Activated CD4-positive, alpha-beta T cell treated with anti-CD3 and anti-CD28 coated beads for 36 hours (primary cell): ENCODE results near the gene MYBPHL. TPM values are rescaled to one million over a fixed set of nuclear protein-coding genes. Genes with fewer than 3 reads are reported as not detected.

Experiments used
- ATAC-seq: fragments of 200-7000 bp; cut with Tn5 transposase; one replicate; pipeline ENCODE4 v1.10.0; 2021; ENCODE audit warnings: mild to moderate bottlenecking, moderate library complexity
- CTCF ChIA-PET: fragments of 350-600 bp; sonication (Branson Sonifier 250); formaldehyde crosslinking; loops from one replicate; lab custom pipeline; 2021; ENCODE audit warnings: antibody characterized with exemption; lab: Charles Lee
- POLR2A ChIA-PET: fragments of 350-600 bp; sonication (Branson Sonifier 250); formaldehyde crosslinking; loops from one replicate; lab custom pipeline; 2021; ENCODE audit warnings: antibody characterized with exemption, inconsistent platforms; lab: Charles Lee
- DNase-seq: peaks from one replicate; pipeline ENCODE4 v3.0.0-alpha.2; 2020
- H3K27ac Mint-ChIP-seq: one replicate; pipeline ENCODE4 v1.8.0; 2021; ENCODE audit warnings: mixed read lengths
- H3K27me3 Mint-ChIP-seq: one replicate; pipeline ENCODE4 v1.8.0; 2021; ENCODE audit warnings: mixed read lengths
- H3K36me3 Mint-ChIP-seq: one replicate; pipeline ENCODE4 v1.8.0; 2021; ENCODE audit warnings: low read depth, mixed read lengths
- H3K4me1 Mint-ChIP-seq: one replicate; pipeline ENCODE4 v1.8.0; 2021; ENCODE audit warnings: mixed read lengths
- H3K4me3 Mint-ChIP-seq: one replicate; pipeline ENCODE4 v1.8.0; 2021; ENCODE audit warnings: mild to moderate bottlenecking, moderate library complexity, mixed read lengths
- H3K9me3 Mint-ChIP-seq: one replicate; pipeline ENCODE4 v1.8.0; 2021; ENCODE audit warnings: low read depth, mixed read lengths
- intact Hi-C, 2 experiments: fragments of 100-400 bp; cut with DNase I in 1 of 2; cut with micrococcal nuclease in 1 of 2; formaldehyde crosslinking; loops; one replicate each; pipeline versions ENCODE4 v1.14.2 to v1.15.1; 2022 to 2024; cut with DNase I, micrococcal nuclease
- total RNA-seq, 2 experiments: library from RNA; stranded (reverse); gene quantifications; one replicate each; pipeline ENCODE4 v1.2.3, GENCODE V29; 2021

Gene MYBPHL
- total RNA-seq, 2 experiments from 2014 or later, result not detected

DNA sequence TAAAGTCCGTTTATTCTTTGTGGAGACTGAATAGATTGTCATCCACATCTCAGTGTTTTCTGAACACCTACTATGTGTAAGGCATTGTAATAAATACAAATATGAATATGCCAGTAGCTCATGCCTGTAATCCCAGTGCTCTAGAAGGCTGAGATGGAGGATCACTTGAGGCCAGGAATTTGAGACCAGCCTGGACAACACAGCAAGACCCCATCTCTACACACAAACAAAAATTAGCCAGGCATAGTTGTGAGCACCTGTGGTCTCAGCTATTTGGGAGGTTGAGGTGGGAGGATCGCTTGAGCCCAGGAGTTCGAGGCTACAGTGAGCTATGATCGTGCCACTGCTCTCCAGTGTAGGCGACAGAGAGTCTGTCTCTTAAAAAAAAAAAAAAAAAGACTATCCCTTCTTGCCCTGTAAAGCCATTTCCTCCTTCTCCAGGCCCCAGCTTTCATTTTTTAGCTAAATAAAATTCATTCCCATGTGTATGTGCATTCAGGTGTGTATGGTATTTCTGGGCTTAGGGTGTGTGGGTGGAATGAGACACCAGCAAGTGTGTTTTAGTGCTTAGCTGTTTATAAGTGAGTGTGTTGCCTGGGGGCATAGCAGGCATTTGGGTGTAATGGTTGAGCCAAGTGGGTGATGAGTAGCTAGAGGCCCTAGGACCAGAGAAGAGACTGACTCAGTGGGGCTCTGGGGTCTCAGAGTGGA lies 49.7 kb downstream of the MYBPHL start:
- no peaks in the 10 kb centered on the region for H3K36me3 Mint-ChIP-seq
- no peaks in the 10 kb centered on the region for H3K4me1 Mint-ChIP-seq
- no peak overlapping the region for H3K27ac Mint-ChIP-seq
- no peaks in the 10 kb centered on the region for H3K27me3 Mint-ChIP-seq
- DNase-seq, result no peak
- ChIA-PET POLR2A (interaction anchor here (0.6 kb wide), 1 partner anchor 19 kb away, joined by 3 read pairs; no protein-coding TSS in a partner anchor), CTCF (interaction anchor here (0.8 kb wide), 1 partner anchor 142 kb away, joined by 3 read pairs; no protein-coding TSS in a partner anchor)
- no peak overlapping the region for H3K4me3 Mint-ChIP-seq
- intact Hi-C loops, result no loop called here
- no peak for ATAC-seq
- H3K9me3 Mint-ChIP-seq, result no peaks in the 10 kb centered on the region

DNA sequence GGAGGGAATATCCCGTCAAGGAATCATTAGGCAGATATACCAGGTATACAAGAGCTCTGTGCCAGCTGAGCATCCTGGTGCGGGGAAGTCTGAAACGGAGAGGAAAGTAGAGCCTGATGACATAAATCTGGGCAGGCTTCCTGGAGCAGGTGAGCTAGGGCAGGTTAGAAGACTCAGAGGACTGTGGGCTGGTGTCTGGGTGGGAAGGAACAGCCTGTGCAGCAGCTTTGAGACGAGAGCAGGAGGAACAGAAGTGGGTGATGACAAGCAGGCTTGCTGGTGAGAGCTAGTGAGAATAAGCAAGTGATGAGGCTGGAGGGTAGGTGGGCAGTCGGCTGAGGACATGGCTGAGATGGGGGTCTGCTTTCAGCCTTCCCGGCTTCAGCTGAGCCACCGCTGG lies 50.7 kb downstream of the MYBPHL start:
- Mint-ChIP-seq H3K27ac (no peak overlapping the region), H3K9me3 (no peaks in the 10 kb centered on the region), H3K4me3 (no peak overlapping the region), H3K4me1 (no peaks in the 10 kb centered on the region), H3K36me3 (no peaks in the 10 kb centered on the region), H3K27me3 (no peaks in the 10 kb centered on the region)
- DNase-seq, result no peak
- POLR2A ChIA-PET, result no interaction called here
- intact Hi-C loops, result no loop called here
- no peak for ATAC-seq
- CTCF ChIA-PET, result interaction anchor here (1.0 to 2.0 kb wide), 2 partner anchors 22 to 143 kb away, joined by 3 to 6 read pairs; no protein-coding TSS in a partner anchor

GRCh38 chr1:109255678-109256077 lies 51.1 kb downstream of the MYBPHL start:
- CTCF ChIA-PET, result interaction anchor here (0.8 to 2.4 kb wide), 4 partner anchors 22 to 143 kb away, joined by 3 to 9 read pairs (median 6); no protein-coding TSS in a partner anchor
- H3K4me3 Mint-ChIP-seq, result no peak overlapping the region
- no peaks in the 10 kb centered on the region for H3K36me3 Mint-ChIP-seq
- POLR2A ChIA-PET, result no interaction called here
- H3K27ac Mint-ChIP-seq, result no peak overlapping the region
- DNase-seq (no peak), ATAC-seq (no peak)
- intact Hi-C loops, result no loop called here
- peaks cover 3% of the 10 kb centered on the region for H3K27me3 Mint-ChIP-seq
- H3K9me3 Mint-ChIP-seq, result no peaks in the 10 kb centered on the region
- no peaks in the 10 kb centered on the region for H3K4me1 Mint-ChIP-seq

DNA sequence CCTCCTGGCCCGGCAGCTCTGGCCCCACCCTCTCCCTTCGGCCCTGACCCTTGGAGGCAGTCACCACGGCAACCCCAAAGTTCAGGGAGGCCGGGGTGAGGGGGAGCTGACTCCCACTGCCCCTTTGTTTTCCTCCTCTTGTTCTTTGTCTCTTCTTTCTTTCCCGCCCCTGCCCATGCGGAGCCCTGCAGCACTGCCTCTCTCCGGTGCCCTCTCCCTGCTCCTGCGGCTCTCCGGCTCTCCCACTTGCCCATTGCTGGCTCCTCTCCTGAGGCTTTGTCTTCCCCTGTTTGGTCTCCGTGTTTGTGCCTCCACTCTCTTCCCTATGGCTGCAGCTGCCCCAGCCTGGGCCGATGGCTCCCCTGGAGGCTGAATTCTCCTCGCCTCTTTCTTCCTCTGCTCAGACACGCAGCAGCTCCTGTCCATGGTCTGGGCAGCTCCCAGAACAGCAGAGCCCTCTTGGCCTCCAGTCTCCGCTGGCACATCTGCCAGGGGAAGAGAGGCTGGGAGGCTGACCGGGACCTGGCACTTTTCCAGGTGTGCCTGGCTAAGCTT lies 51.6 kb downstream of the MYBPHL start:
- no peak overlapping the region for H3K4me3 Mint-ChIP-seq
- no peak for ATAC-seq
- ChIA-PET CTCF (interaction anchor here (0.6 to 2.4 kb wide), 4 partner anchors 22 to 144 kb away, joined by 5 to 9 read pairs (median 6); no protein-coding TSS in a partner anchor), POLR2A (no interaction called here)
- H3K9me3 Mint-ChIP-seq, result no peaks in the 10 kb centered on the region
- intact Hi-C loops, result no loop called here
- no peak overlapping the region for H3K27ac Mint-ChIP-seq
- no peaks in the 10 kb centered on the region for H3K36me3 Mint-ChIP-seq
- DNase-seq, result no peak
- peaks cover 4% of the 10 kb centered on the region for H3K27me3 Mint-ChIP-seq
- H3K4me1 Mint-ChIP-seq, result no peaks in the 10 kb centered on the region

GRCh38 chr1:109254621-109255096 lies 52.2 kb downstream of the MYBPHL start:
- ChIA-PET POLR2A (no interaction called here), CTCF (interaction anchor here (0.6 to 2.4 kb wide), 4 partner anchors 10 to 144 kb away, joined by 5 to 9 read pairs (median 6); no protein-coding TSS in a partner anchor)
- Mint-ChIP-seq H3K27ac (no peak overlapping the region), H3K4me3 (no peak overlapping the region), H3K36me3 (no peaks in the 10 kb centered on the region), H3K9me3 (no peaks in the 10 kb centered on the region), H3K4me1 (no peaks in the 10 kb centered on the region), H3K27me3 (peaks cover 4% of the 10 kb centered on the region)
- DNase-seq, result no peak
- intact Hi-C loops, result no loop called here
- ATAC-seq, result no peak

DNA sequence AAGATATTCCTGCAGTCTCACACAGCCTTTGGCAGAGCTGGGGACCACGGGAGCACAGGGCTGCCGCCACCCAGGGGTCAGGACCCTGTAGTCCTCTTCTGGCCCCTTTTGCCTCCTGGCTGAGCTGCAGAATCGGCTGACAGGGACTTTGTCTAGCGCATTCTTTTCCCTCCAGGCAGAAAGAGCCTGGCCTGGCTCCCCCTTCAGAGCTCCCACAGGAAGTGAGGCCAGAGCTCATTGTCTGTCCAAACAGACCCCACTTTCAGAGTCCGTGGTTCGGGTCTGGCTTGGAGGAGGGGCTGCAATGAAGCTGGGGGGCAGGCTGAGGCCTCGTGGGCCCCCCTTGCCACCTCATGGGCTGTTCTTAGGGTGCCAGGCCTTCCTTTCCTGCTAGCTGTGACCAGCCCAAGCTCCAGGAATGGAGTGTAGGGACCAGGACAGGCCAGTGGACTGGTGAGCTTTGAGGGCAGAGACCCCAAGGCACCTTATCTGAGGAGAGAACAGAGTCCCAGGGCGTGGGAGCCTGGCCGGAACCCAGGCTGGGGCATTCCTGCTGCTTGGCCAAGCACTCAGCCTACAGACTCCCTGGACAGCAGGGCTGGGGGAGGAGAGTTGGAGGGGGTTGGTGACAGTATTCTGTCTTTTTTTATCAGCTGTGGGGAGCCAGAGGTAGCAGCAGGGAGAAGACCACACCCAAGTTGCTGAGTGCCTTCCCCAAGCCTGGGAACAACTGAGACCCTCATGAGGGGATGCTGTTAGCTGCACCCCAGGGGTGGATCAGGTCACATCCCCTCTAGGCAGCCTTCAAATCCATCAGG lies 52.8 kb downstream of the MYBPHL start:
- H3K9me3 Mint-ChIP-seq, result no peaks in the 10 kb centered on the region

GRCh38 chr1:109252893-109253802 lies 53.7 kb downstream of the MYBPHL start:
- CTCF ChIA-PET, result interaction anchor here (0.6 to 2.4 kb wide), 7 partner anchors 11 to 397 kb away, joined by 3 to 9 read pairs (median 3); no protein-coding TSS in a partner anchor
- ATAC-seq, result no peak
- Mint-ChIP-seq H3K36me3 (no peaks in the 10 kb centered on the region), H3K9me3 (no peaks in the 10 kb centered on the region), H3K4me3 (no peak overlapping the region), H3K27ac (no peak overlapping the region), H3K4me1 (peaks cover 4% of the 10 kb centered on the region), H3K27me3 (peaks cover 4% of the 10 kb centered on the region)
- POLR2A ChIA-PET, result no interaction called here
- intact Hi-C loops, result no loop called here
- DNase-seq, result no peak

More for the DNA sequence above, 52.8 kb downstream of the MYBPHL start:
- intact Hi-C loops, result no loop called here
- no peaks in the 10 kb centered on the region for H3K36me3 Mint-ChIP-seq
- H3K27ac Mint-ChIP-seq, result no peak overlapping the region
- H3K27me3 Mint-ChIP-seq, result peaks cover 4% of the 10 kb centered on the region
- H3K4me1 Mint-ChIP-seq, result peaks cover 3% of the 10 kb centered on the region
- ATAC-seq, result no peak
- H3K4me3 Mint-ChIP-seq, result no peak overlapping the region
- no peak for DNase-seq
- CTCF ChIA-PET, result interaction anchor here (0.6 to 2.4 kb wide), 6 partner anchors 10 to 396 kb away, joined by 3 to 9 read pairs (median 4); no protein-coding TSS in a partner anchor
- POLR2A ChIA-PET, result no interaction called here

- no peak for ATAC-seq
- Mint-ChIP-seq H3K27me3 (peaks cover 4% of the 10 kb centered on the region), H3K4me3 (no peak overlapping the region), H3K4me1 (peaks cover 4% of the 10 kb centered on the region), H3K36me3 (no peaks in the 10 kb centered on the region), H3K9me3 (no peaks in the 10 kb centered on the region), H3K27ac (no peak overlapping the region)
- ChIA-PET CTCF (interaction anchor here (0.8 to 1.9 kb wide), 2 partner anchors 11 to 12 kb away, joined by 3 to 7 read pairs; no protein-coding TSS in a partner anchor), POLR2A (interaction anchor here (0.7 kb wide), 1 partner anchor 95 kb away, joined by 3 read pairs; no protein-coding TSS in a partner anchor)
- intact Hi-C loops, result no loop called here
- DNase-seq, result no peak
Observed at GRCh38 chr1:109252167-109252892, 54.5 kb downstream of the MYBPHL start.

- H3K4me3 Mint-ChIP-seq, result no peak overlapping the region
- intact Hi-C loops, result no loop called here
- no peak overlapping the region for H3K27ac Mint-ChIP-seq
- no peaks in the 10 kb centered on the region for H3K36me3 Mint-ChIP-seq
- ChIA-PET POLR2A (interaction anchor here (0.7 kb wide), 1 partner anchor 94 kb away, joined by 3 read pairs; no protein-coding TSS in a partner anchor), CTCF (interaction anchor here (0.6 to 1.3 kb wide), 3 partner anchors 13 to 235 kb away, joined by 3 to 4 read pairs (median 4); partner anchors contain the start of gene PSRC1)
- H3K4me1 Mint-ChIP-seq, result peaks cover 4% of the 10 kb centered on the region
- ATAC-seq, result no peak
- H3K9me3 Mint-ChIP-seq, result no peaks in the 10 kb centered on the region
- DNase-seq, result no peak
- peaks cover 4% of the 10 kb centered on the region for H3K27me3 Mint-ChIP-seq
Observed at GRCh38 chr1:109251277-109252166, 55.3 kb downstream of the MYBPHL start.
